ENCODE data around the gene EXD2.
"Not testable (repeated sequence)": the region's sequence is repeated elsewhere in the genome, so short reads cannot be mapped to it uniquely, and the experiment has no call there.

EXD2 gene

DNA sequence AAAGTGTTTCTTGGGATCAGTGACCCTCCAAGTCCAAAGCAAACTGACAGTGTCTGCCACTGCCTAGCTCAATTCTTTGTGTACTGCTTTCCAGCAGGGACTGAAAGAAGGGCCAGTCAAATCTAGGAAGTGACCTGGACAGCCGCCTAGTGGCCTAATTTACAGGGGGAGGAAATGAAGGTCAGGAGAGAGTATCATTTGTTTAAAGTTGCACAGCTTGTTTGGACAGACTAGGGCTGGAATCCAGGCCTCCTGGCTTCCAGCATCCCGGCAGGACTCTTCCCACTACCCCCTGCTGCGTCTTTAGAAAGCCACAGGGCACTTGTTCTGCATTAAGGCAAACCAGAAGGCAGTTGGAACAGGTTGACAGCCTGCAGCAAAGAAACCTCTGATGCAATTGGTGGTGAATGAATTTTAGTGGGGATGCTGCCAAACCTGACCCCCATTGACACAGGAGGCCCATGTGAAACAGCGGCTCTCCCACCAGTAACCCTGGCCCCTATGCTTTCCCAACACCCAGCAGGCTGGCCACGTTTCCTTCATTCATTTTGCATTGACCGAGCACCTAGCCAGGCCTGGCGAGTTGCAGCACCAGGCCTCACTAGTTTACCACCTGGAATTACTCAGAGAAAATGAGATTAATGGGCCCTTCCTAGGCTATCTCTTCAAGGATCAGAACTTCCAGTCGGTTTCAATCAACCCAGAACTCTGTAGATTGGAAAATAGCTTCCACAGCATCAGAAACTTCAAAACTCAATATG is 96.9 kb downstream of the EXD2 start:
- Histone ChIP-seq H3K36me3 (ENCODE audit: control insufficient read depth, insufficient read depth, low read length) (no peaks in the 10 kb centered on the region), H3K27me3 (ENCODE audit: control insufficient read depth, insufficient read depth, low read length, poor library complexity, severe bottlenecking) (no peaks in the 10 kb centered on the region), H3K4me3 (ENCODE audit: insufficient read depth, low read depth, low read length) (no peak overlapping the region), H3K27ac (ENCODE audit: insufficient read depth, low read depth, low read length, poor library complexity, severe bottlenecking) (no peak overlapping the region), H3K9me3 (ENCODE audit: control insufficient read depth, low read length) (no peaks in the 10 kb centered on the region), H3K4me1 (ENCODE audit: control insufficient read depth, insufficient read depth, low read length) (no peaks in the 10 kb centered on the region)
- 68 to 69% methylated on average over 8 of the region's 8 CpGs for WGBS, 2 experiments

DNA sequence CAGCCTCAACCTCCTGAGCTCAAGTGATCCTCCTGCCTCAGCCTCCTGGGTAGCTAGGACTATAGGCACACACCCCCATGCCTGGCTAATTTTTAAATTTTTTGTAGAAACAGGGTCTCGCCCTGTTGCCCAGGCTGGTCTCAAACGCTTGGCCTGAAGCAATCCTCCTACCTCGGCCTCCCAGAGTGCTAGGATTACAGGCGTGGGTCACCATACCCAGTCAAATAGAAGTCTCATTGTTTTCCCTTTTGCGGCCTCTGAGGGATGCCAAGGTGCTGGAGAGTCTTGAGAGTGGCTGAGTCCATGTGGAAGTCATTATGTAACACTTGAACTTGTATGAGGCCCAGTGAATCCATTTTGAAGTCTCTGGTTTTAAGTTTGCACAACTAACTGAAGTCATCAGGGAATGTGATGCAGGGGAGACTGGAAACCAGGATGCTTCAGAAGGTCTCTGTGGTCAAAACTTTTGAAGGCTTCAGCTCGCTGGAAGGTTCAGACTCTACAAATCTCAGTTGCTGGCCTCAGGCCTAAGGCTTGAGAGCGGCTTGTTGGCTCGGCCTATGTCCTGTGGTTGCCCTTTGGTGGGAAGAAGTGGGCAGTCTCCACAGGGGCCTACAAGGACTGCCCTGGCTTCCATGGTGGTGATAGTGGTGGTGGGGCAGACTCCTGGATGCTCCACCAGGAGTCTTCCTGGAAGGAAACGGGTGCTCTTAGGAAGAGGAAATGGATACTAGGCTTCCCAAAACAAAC is 97.8 kb downstream of the EXD2 start:
- Histone ChIP-seq H3K27ac (ENCODE audit: insufficient read depth, low read depth, low read length, poor library complexity, severe bottlenecking) (no peak overlapping the region), H3K9me3 (ENCODE audit: control insufficient read depth, low read length) (no peaks in the 10 kb centered on the region), H3K36me3 (ENCODE audit: control insufficient read depth, insufficient read depth, low read length) (no peaks in the 10 kb centered on the region), H3K4me1 (ENCODE audit: control insufficient read depth, insufficient read depth, low read length) (no peaks in the 10 kb centered on the region), H3K4me3 (ENCODE audit: insufficient read depth, low read depth, low read length) (no peak overlapping the region), H3K27me3 (ENCODE audit: control insufficient read depth, insufficient read depth, low read length, poor library complexity, severe bottlenecking) (no peaks in the 10 kb centered on the region)
- WGBS, 2 experiments = 94 to 96% methylated on average over 9 of the region's 9 CpGs

DNA sequence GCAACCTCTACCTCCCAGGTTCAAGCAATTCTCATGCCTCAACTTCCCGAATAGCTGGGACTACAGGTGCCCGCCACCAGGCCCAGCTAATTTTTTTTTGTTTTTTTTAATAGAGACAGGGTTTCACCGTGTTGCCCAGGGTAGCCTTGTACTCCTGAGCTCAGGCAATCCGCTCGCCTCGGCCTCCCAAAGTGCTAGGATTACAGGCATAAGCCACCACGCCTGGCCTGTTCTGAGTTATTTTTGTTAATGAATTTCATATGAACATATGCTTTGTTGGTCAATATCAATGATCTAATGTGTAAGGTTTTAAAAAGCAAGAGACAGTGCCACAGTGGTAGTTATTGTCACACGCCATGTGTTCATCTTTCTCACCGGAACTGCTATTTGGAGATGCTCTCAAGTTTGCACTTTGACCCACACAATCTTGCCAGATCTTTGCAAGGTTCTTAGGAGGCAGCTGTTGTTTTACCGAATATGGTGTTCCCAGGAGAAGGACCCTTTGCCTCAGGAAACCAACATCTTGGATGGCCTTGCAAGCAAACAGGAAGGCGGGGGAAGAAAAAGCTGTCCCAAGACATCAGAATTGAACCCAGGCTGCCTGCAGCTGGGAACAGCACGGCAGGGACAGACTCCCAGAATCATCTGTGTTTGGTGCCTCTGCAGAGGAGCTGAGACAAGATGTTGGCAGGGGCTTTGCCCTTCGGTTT is 98.7 kb downstream of the EXD2 start:
- 92 to 94% methylated on average over 13 of the region's 13 CpGs for WGBS, 2 experiments
- Histone ChIP-seq H3K4me3 (ENCODE audit: insufficient read depth, low read depth, low read length) (no peak overlapping the region), H3K27me3 (ENCODE audit: control insufficient read depth, insufficient read depth, low read length, poor library complexity, severe bottlenecking) (no peaks in the 10 kb centered on the region), H3K9me3 (ENCODE audit: control insufficient read depth, low read length) (no peaks in the 10 kb centered on the region), H3K4me1 (ENCODE audit: control insufficient read depth, insufficient read depth, low read length) (no peaks in the 10 kb centered on the region), H3K27ac (ENCODE audit: insufficient read depth, low read depth, low read length, poor library complexity, severe bottlenecking) (no peak overlapping the region), H3K36me3 (ENCODE audit: control insufficient read depth, insufficient read depth, low read length) (no peaks in the 10 kb centered on the region)

DNA sequence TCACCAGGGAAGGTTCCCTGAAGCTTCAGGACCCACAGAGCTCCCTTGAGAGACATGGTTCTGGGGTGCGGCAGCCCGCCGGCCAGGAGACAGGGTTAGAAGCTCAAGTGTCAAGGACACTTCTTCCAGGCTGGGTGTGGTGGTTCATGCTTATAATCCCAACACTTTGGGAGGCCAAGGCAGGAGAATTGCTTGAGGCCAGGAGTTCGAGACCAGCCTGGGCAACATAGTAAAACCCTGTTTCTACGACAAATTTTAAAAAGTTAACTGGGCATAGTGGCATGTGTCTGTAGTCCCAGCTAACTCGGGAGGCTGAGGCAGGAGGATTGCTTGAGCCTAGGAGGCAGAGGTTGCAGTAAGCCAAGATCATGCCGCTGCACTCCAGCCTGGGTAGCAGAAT is 99.6 kb downstream of the EXD2 start:
- WGBS, 2 experiments = 85 to 93% methylated on average over 7 of the region's 7 CpGs
- H3K4me3 ChIP-seq (ENCODE audit: insufficient read depth, low read depth, low read length); H3K9me3 ChIP-seq (ENCODE audit: control insufficient read depth, low read length); H3K36me3 ChIP-seq (ENCODE audit: control insufficient read depth, insufficient read depth, low read length); H3K27ac ChIP-seq (ENCODE audit: insufficient read depth, low read depth, low read length, poor library complexity, severe bottlenecking); H3K4me1 ChIP-seq (ENCODE audit: control insufficient read depth, insufficient read depth, low read length); H3K27me3 ChIP-seq (ENCODE audit: control insufficient read depth, insufficient read depth, low read length, poor library complexity, severe bottlenecking): not testable (repeated sequence)

DNA sequence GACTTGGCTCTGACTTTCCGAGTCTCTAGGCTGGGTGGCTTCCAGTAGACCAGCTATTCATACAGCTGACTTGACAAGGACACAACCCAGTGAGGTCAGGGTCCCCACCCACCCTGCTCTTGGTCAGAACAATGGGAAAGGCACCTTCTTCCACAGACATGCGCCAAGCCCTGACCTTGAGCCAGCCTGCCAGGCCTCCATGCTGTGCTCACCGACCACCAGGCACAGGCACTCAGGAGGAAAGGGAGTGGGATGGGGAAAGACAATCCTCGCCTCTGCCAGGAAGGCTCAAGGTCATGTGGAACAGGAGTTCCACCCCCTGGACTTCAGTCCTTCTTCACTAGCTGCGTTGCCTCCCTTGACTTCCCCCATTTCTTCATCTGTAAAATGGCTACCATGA is 100.1 kb downstream of the EXD2 start:
- no peaks in the 10 kb centered on the region for H3K9me3 ChIP-seq (ENCODE audit: control insufficient read depth, low read length)
- no peaks in the 10 kb centered on the region for H3K36me3 ChIP-seq (ENCODE audit: control insufficient read depth, insufficient read depth, low read length)
- no peaks in the 10 kb centered on the region for H3K4me1 ChIP-seq (ENCODE audit: control insufficient read depth, insufficient read depth, low read length)
- no peaks in the 10 kb centered on the region for H3K27me3 ChIP-seq (ENCODE audit: control insufficient read depth, insufficient read depth, low read length, poor library complexity, severe bottlenecking)
- WGBS, 2 experiments = 88 to 92% methylated on average over 5 of the region's 5 CpGs
- H3K27ac ChIP-seq (ENCODE audit: insufficient read depth, low read depth, low read length, poor library complexity, severe bottlenecking) = no peak overlapping the region
- no peak overlapping the region for H3K4me3 ChIP-seq (ENCODE audit: insufficient read depth, low read depth, low read length)

DNA sequence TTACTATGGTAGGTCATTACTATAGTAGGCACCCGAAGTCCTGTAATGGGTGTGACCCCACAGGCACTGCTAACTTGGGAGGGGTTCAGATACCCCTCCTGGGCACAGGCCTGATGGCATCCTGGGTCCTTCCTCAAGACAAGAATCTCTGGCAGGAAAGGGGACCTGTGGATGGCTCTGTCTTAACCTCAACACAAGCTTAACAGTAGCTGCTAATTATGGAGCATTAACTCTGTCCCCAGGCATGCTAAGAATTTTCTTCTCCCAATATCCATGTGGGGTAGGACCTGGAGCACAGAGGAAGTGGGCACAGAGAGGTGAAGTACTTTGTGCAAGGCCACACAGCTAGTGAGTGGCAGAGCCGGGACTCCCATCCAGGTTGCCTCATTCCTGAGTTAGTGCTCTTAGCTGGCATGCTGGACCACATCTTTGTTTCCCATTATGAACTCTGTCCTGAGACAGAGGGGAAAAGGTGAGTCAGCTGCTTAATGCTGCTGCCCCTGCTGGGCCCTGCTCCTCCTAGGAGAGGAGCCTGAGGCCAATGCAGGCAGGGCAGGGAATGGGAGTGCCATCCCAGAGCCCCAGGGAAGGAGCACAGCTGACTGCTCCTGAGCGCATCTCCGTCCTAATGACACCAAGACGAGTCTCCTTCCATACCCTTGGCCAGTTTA is 100.7 kb downstream of the EXD2 start:
- H3K36me3 ChIP-seq (ENCODE audit: control insufficient read depth, insufficient read depth, low read length) = no peaks in the 10 kb centered on the region
- 80 to 88% methylated on average over 5 of the region's 5 CpGs for WGBS, 2 experiments
- H3K9me3 ChIP-seq (ENCODE audit: control insufficient read depth, low read length) = no peaks in the 10 kb centered on the region
- H3K27ac ChIP-seq (ENCODE audit: insufficient read depth, low read depth, low read length, poor library complexity, severe bottlenecking) = no peak overlapping the region
- no peaks in the 10 kb centered on the region for H3K27me3 ChIP-seq (ENCODE audit: control insufficient read depth, insufficient read depth, low read length, poor library complexity, severe bottlenecking)
- no peak overlapping the region for H3K4me3 ChIP-seq (ENCODE audit: insufficient read depth, low read depth, low read length)
- H3K4me1 ChIP-seq (ENCODE audit: control insufficient read depth, insufficient read depth, low read length) = no peaks in the 10 kb centered on the region
